Measurements from ENCODE around the gene PSMG4. TPM values are rescaled to one million over a fixed set of nuclear protein-coding genes. Genes with fewer than 3 reads are reported as not detected.

PSMG4 gene
- polyA plus RNA-seq, 1 donor (not counting 4 experiments of a cell fraction or from before 2014, with no cell fraction given) = 16.3 TPM

- TF ChIP-seq CTCF (optimal IDR thresholded peaks at IDR 0.05 in 1 of 3, IDR thresholded peaks at IDR 0.05 in 1 of 3, conservative IDR thresholded peaks at IDR 0.05 in 1 of 3; ENCODE audit: extremely low read depth in 1 of 3, insufficient read depth in 2 of 3, low read length in 3 of 3) = no peak
- TF ChIP-seq EZH2 (IDR thresholded peaks at IDR 0.05; ENCODE audit: low read length) = no peak
- Histone ChIP-seq H4K20me1 (ENCODE audit: control insufficient read depth, extremely low read depth, insufficient read depth, low read length) (no peaks in the 10 kb centered on the region), H2AFZ (ENCODE audit: control insufficient read depth, low read length) (no peak overlapping the region), H3K4me1 (ENCODE audit: control insufficient read depth, extremely low read depth, insufficient read depth, low read length) (no peaks in the 10 kb centered on the region), H3K9me3 (ENCODE audit: control insufficient read depth, low read depth, low read length) (no peaks in the 10 kb centered on the region), H3K4me2 (ENCODE audit: control insufficient read depth, extremely low read depth, insufficient read depth, low read depth, low read length) (no peak overlapping the region), H3K36me3 (ENCODE audit: control insufficient read depth in 2 of 2, extremely low read depth in 1 of 2, insufficient read depth in 2 of 2, low read length in 2 of 2) (peaks cover 10 to 13% of the 10 kb centered on the region in 2 experiments), H3K9me1 (ENCODE audit: control insufficient read depth, extremely low read depth, insufficient read depth, low read length) (no peaks in the 10 kb centered on the region), H3K79me2 (ENCODE audit: control insufficient read depth, insufficient read depth, low read length) (no peaks in the 10 kb centered on the region), H3K9ac (ENCODE audit: control insufficient read depth, extremely low read depth, insufficient read depth, low read length) (no peak overlapping the region), H3K4me3 (ENCODE audit: control insufficient read depth in 2 of 3, extremely low read depth in 1 of 3, insufficient read depth in 2 of 3, low read depth in 1 of 3, low read length in 3 of 3) (no peak overlapping the region), H3K27ac (ENCODE audit: control insufficient read depth, insufficient read depth, low read length) (no peak overlapping the region), H3K27me3 (ENCODE audit: control insufficient read depth, extremely low read depth, insufficient read depth, low read length) (no peaks in the 10 kb centered on the region)
- DNase-seq (ENCODE audit: low read depth, low spot score) (no peak), FAIRE-seq (no peak)
- dilution Hi-C loops (cut with MboI; ENCODE audit: extremely low pct_ligation_motif_present, low sequenced_read_pairs) = no loop called here
Observed at GRCh38 chr6:3276174-3277167, 17.7 kb downstream of the PSMG4 start.

- no peak for FAIRE-seq
Observed at GRCh38 chr6:3277251-3277650, 18.5 kb downstream of the PSMG4 start.

More at GRCh38 chr6:3277251-3277650, 18.5 kb downstream of the PSMG4 start:
- Histone ChIP-seq H3K27me3 (ENCODE audit: control insufficient read depth, extremely low read depth, insufficient read depth, low read length) (no peaks in the 10 kb centered on the region), H3K4me1 (ENCODE audit: control insufficient read depth, extremely low read depth, insufficient read depth, low read length) (peaks cover 7% of the 10 kb centered on the region), H4K20me1 (ENCODE audit: control insufficient read depth, extremely low read depth, insufficient read depth, low read length) (peaks cover 3% of the 10 kb centered on the region), H2AFZ (ENCODE audit: control insufficient read depth, low read length) (no peak overlapping the region), H3K79me2 (ENCODE audit: control insufficient read depth, insufficient read depth, low read length) (no peaks in the 10 kb centered on the region), H3K9ac (ENCODE audit: control insufficient read depth, extremely low read depth, insufficient read depth, low read length) (no peak overlapping the region), H3K27ac (ENCODE audit: control insufficient read depth, insufficient read depth, low read length) (no peak overlapping the region), H3K4me2 (ENCODE audit: control insufficient read depth, extremely low read depth, insufficient read depth, low read depth, low read length) (no peak overlapping the region), H3K9me1 (ENCODE audit: control insufficient read depth, extremely low read depth, insufficient read depth, low read length) (no peaks in the 10 kb centered on the region), H3K9me3 (ENCODE audit: control insufficient read depth, low read depth, low read length) (no peaks in the 10 kb centered on the region), H3K36me3 (ENCODE audit: control insufficient read depth in 2 of 2, extremely low read depth in 1 of 2, insufficient read depth in 2 of 2, low read length in 2 of 2) (peaks cover 8% of the 10 kb centered on the region in 2 experiments), H3K4me3 (ENCODE audit: control insufficient read depth in 2 of 3, extremely low read depth in 1 of 3, insufficient read depth in 2 of 3, low read depth in 1 of 3, low read length in 3 of 3) (no peak overlapping the region)
- no peak for TF ChIP-seq CTCF (optimal IDR thresholded peaks at IDR 0.05 in 1 of 3, IDR thresholded peaks at IDR 0.05 in 1 of 3, conservative IDR thresholded peaks at IDR 0.05 in 1 of 3; ENCODE audit: extremely low read depth in 1 of 3, insufficient read depth in 2 of 3, low read length in 3 of 3)
- TF ChIP-seq EZH2 (IDR thresholded peaks at IDR 0.05; ENCODE audit: low read length) = no peak
- DNase-seq (ENCODE audit: low read depth, low spot score) = no peak
- dilution Hi-C loops (cut with MboI; ENCODE audit: extremely low pct_ligation_motif_present, low sequenced_read_pairs) = no loop called here
